ENCODE measurements around the gene ZNF750.

DNA sequence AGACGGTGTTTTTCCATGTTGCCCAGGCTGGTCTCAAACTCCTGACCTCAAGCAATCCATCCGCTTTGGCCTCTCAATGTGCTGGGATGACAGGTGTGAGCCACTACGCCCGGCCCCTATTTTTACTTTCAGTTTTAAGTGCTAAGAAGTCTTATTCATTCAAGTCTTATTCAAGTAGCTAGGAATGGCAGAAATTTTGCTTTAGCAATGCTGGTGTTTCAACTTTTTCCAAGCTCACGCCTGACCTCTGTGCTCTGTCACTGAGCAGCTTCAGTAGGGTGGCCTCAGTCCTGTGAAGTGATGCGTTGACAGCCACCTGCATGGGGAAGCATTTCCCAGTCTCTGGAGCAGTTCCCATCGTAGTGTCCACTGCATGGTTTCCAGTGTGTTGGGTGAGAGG is 12.9 kb downstream of the ZNF750 start:
- TF ChIP-seq EP300 (IDR thresholded peaks at IDR 0.05; ENCODE audit: borderline replicate concordance), result no peak
- no peak for TF ChIP-seq RAD21 (IDR thresholded peaks at IDR 0.05; ENCODE audit: low read depth)
- TF ChIP-seq CREB1 (IDR thresholded peaks at IDR 0.05; ENCODE audit: low read depth), result no peak
- TF ChIP-seq, protein P1, sequence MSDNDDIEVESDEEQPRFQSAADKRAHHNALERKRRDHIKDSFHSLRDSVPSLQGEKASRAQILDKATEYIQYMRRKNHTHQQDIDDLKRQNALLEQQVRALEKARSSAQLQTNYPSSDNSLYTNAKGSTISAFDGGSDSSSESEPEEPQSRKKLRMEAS (IDR thresholded peaks at IDR 0.05), result no peak
- TF ChIP-seq TCF12 (IDR thresholded peaks at IDR 0.05; ENCODE audit: low read depth), result no peak
- TF ChIP-seq YY1 (IDR thresholded peaks at IDR 0.05; ENCODE audit: low read depth), result no peak
- TF ChIP-seq, protein P2, sequence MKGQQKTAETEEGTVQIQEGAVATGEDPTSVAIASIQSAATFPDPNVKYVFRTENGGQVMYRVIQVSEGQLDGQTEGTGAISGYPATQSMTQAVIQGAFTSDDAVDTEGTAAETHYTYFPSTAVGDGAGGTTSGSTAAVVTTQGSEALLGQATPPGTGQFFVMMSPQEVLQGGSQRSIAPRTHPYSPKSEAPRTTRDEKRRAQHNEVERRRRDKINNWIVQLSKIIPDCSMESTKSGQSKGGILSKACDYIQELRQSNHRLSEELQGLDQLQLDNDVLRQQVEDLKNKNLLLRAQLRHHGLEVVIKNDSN (IDR thresholded peaks at IDR 0.05), result no peak
- TF ChIP-seq, protein P3, sequence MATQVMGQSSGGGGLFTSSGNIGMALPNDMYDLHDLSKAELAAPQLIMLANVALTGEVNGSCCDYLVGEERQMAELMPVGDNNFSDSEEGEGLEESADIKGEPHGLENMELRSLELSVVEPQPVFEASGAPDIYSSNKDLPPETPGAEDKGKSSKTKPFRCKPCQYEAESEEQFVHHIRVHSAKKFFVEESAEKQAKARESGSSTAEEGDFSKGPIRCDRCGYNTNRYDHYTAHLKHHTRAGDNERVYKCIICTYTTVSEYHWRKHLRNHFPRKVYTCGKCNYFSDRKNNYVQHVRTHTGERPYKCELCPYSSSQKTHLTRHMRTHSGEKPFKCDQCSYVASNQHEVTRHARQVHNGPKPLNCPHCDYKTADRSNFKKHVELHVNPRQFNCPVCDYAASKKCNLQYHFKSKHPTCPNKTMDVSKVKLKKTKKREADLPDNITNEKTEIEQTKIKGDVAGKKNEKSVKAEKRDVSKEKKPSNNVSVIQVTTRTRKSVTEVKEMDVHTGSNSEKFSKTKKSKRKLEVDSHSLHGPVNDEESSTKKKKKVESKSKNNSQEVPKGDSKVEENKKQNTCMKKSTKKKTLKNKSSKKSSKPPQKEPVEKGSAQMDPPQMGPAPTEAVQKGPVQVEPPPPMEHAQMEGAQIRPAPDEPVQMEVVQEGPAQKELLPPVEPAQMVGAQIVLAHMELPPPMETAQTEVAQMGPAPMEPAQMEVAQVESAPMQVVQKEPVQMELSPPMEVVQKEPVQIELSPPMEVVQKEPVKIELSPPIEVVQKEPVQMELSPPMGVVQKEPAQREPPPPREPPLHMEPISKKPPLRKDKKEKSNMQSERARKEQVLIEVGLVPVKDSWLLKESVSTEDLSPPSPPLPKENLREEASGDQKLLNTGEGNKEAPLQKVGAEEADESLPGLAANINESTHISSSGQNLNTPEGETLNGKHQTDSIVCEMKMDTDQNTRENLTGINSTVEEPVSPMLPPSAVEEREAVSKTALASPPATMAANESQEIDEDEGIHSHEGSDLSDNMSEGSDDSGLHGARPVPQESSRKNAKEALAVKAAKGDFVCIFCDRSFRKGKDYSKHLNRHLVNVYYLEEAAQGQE (IDR thresholded peaks at IDR 0.05; ENCODE audit: low read depth), result no peak
- no peak for TF ChIP-seq CEBPB (IDR thresholded peaks at IDR 0.05)
- TF ChIP-seq TAF1 (IDR thresholded peaks at IDR 0.05; ENCODE audit: low read depth), result no peak
- TF ChIP-seq ZBTB7A (IDR thresholded peaks at IDR 0.05; ENCODE audit: low read depth), result no peak
- no peak for TF ChIP-seq NFIC (IDR thresholded peaks at IDR 0.05)
